NCI-H2196 (cell line): ENCODE measurements around the gene ATF1.
"Not testable (repeated sequence)": the region's sequence is repeated elsewhere in the genome, so short reads cannot be mapped to it uniquely, and the experiment has no call there.

Experiments
- DNase-seq: peaks from one replicate; lab custom pipeline; 2025; ENCODE audit not compliant: unreplicated experiment; lab: John Stamatoyannopoulos, UW

The ATF1 gene

GRCh38 chr12:50751948-50752721 lies 11.8 kb upstream of the ATF1 start:
- DNase-seq = no peak

- DNase-seq = no peak
Measured at GRCh38 chr12:50753232-50753769, 10.6 kb upstream of the ATF1 start.

GRCh38 chr12:50764286-50765094 lies 589 bp downstream of the ATF1 start:
- DNase-seq = no peak

GRCh38 chr12:50765095-50765911 lies 1.4 kb downstream of the ATF1 start:
- peak; percentile 47 for DNase-seq

- no peak for DNase-seq
Measured at GRCh38 chr12:50768391-50768790, 4.5 kb downstream of the ATF1 start.

DNA sequence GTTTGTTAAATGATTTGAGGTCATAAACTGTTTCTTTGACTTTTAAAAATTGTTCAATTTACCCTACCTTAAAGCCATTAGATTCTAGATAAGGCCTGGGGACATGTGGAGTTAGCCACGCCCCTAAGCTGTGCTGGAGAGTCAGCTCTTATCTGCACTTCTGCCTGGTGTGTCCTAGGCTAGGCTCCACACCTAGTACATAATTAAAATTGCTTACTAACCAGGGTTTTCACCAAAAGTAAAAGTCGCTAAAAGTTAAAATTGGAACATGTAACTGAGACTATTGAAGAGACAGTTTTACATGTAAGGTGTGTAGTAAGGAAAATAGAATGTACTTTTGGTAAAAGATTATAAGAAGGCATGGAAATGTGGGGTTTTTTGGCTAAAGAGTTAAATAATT lies 4.9 kb downstream of the ATF1 start:
- DNase-seq = not testable (repeated sequence)

GRCh38 chr12:50771409-50771808 lies 7.5 kb downstream of the ATF1 start:
- DNase-seq = no peak

- DNase-seq = no peak
Measured at GRCh38 chr12:50772470-50772869, 8.6 kb downstream of the ATF1 start.

DNA sequence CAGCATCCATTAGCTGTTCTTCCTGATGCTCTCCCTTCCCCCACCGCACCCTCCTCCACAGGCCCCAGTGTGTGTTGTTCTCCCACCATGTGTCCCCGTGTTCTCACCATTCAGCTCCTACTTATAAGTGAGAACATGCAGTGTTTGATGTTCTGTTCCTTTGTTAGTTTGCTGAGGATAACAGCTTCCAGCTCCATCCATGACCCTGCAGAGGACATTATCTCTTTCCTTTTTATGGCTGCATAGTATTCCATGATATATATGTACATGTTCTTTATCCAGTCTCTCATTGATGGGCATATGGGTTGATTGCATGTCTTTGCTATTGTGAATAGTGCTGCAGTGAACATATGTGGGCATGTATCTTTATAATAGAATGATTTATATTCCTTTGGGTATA lies 9.0 kb downstream of the ATF1 start:
- DNase-seq = no peak

DNA sequence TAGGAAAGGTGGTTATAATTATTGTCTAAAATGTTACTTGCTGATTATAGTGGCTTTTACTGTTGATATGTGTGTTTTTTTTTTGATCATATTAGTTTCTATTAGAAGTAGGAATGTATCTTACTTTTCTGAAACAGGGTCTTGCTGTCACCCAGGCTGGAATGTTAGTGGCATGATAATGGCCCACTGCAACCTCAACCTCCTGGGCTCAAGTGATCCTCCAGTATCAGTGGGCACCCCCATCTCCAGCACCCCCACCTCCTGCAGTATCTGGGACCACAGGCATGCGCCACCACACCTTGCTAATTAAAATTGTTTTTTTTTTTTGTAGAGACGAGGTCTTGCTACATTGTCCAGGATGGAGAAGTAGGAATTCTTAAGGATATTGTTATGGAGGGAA lies 11.3 kb downstream of the ATF1 start:
- DNase-seq = no peak

GRCh38 chr12:50776749-50777728 lies 13.1 kb downstream of the ATF1 start:
- no peak for DNase-seq

GRCh38 chr12:50778663-50779590 lies 15.0 kb downstream of the ATF1 start:
- DNase-seq = no peak

DNA sequence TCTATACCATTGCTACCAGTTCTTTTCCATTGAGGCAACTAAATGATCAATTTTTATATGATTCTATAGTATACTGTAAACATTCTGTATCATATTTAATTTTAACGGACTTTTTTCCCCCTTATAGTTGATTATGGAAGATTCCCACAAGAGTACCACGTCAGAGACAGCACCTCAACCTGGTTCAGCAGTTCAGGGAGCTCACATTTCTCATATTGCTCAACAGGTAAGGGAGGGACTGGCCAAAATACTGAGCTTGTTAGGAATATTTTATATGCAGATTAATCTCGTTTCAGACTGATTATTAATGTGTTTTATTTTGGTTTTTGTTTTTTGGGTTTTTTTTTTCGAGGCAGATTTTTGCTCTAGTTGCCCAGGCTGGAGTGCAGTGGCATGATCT lies 16.1 kb downstream of the ATF1 start:
- no peak for DNase-seq

- no peak for DNase-seq
Measured at GRCh38 chr12:50784501-50784900, 20.6 kb downstream of the ATF1 start.

- no peak for DNase-seq
Measured at GRCh38 chr12:50785406-50786001, 21.6 kb downstream of the ATF1 start.

GRCh38 chr12:50786498-50787231 lies 22.8 kb downstream of the ATF1 start:
- DNase-seq = no peak

DNA sequence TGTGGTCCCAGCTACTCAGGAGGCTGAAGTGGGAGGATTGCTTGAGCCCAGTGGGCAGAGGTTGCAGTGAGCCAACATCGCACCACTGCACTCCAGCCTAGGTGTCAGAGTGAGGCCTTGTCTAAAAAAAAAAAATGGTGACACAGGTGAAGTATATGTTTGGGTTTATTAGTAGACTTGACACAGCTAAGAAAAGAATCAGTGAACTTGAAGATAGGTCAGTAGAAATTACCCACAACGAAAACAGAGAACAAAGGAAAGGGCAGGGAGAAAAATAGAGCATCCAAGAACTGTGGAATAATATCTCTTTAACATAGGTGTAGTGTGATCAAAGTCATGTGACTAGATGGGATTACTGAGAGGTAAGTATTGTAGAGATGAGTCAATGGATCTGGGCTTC lies 23.7 kb downstream of the ATF1 start:
- DNase-seq = no peak

DNA sequence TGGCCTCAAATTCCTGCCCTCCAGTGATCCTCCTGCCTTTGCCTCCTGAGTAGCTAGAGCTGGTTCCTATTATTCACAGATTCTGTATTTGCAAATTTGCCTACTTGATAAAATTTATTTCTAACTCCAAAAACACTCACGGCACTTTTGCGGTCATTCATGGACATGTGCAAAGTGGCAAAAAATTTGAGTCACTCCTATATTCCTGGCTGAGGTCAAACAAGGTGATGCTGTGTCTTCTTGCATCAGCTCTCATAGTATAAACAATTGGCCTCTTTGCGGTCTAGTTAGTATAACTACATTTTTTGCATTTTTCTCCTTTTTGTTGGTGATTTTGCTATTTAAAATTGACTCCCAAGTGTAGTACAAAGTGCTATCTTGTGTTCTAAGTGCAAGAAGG lies 24.7 kb downstream of the ATF1 start:
- DNase-seq = no peak
